ENCODE measurements around the gene MRPS14.

DNA sequence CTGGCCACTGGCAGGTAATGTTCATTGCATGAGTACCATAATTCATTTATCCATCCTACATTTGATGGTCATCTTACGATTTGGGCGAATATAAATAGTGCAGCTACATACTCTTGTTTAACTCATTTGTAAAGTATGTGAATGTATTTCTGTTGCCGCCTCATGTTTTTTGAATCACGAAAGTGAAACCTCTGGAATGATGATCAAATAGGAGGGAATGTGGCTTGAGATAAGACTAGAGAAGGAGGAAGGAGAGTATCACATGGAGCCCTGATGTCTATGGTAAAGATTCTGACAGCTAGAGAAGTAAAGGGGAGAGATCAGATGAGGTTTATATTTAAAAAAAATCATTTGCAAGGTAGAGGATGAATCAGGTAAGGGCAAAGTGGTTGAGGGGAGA lies 8.0 kb downstream of the MRPS14 start:
- TF ChIP-seq, protein P1, sequence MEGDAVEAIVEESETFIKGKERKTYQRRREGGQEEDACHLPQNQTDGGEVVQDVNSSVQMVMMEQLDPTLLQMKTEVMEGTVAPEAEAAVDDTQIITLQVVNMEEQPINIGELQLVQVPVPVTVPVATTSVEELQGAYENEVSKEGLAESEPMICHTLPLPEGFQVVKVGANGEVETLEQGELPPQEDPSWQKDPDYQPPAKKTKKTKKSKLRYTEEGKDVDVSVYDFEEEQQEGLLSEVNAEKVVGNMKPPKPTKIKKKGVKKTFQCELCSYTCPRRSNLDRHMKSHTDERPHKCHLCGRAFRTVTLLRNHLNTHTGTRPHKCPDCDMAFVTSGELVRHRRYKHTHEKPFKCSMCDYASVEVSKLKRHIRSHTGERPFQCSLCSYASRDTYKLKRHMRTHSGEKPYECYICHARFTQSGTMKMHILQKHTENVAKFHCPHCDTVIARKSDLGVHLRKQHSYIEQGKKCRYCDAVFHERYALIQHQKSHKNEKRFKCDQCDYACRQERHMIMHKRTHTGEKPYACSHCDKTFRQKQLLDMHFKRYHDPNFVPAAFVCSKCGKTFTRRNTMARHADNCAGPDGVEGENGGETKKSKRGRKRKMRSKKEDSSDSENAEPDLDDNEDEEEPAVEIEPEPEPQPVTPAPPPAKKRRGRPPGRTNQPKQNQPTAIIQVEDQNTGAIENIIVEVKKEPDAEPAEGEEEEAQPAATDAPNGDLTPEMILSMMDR (IDR thresholded peaks at IDR 0.05) = no peak
- TF ChIP-seq POLR2A (IDR thresholded peaks at IDR 0.05) = no peak

Measured in adrenal gland (tissue), 5 donors.